Midbrain (tissue), 1 donor: ENCODE data around the gene NPM1.
"Not testable (repeated sequence)": the region's sequence is repeated elsewhere in the genome, so short reads cannot be mapped to it uniquely, and the experiment has no call there.

Source experiments
- DNase-seq: peaks from one replicate; lab custom pipeline; 2025; lab: John Stamatoyannopoulos, UW

The NPM1 gene

GRCh38 chr5:171413153-171413910 is 25.7 kb downstream of the NPM1 start:
- no peak for DNase-seq

DNA sequence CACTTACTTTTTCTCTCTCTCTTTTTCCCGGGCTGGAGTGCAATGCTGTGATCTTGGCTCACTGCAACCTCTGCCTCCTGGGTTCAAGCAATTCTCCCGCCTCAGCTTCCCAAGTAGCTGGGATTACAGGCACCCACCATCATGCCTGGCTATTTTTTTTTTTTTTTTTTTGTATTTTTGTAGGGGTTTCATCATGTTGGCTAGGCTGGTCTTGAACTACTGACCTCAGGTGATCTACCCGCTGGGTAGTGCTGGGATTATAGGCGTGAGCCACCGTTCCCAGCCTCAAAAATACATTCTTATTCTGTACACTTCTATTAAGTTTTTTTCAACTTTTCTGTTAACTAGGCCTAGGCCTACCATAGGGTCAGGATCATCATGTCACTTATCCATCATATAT is 26.3 kb downstream of the NPM1 start:
- not testable (repeated sequence) for DNase-seq

GRCh38 chr5:171415115-171415730 is 27.6 kb downstream of the NPM1 start:
- DNase-seq: no peak

DNA sequence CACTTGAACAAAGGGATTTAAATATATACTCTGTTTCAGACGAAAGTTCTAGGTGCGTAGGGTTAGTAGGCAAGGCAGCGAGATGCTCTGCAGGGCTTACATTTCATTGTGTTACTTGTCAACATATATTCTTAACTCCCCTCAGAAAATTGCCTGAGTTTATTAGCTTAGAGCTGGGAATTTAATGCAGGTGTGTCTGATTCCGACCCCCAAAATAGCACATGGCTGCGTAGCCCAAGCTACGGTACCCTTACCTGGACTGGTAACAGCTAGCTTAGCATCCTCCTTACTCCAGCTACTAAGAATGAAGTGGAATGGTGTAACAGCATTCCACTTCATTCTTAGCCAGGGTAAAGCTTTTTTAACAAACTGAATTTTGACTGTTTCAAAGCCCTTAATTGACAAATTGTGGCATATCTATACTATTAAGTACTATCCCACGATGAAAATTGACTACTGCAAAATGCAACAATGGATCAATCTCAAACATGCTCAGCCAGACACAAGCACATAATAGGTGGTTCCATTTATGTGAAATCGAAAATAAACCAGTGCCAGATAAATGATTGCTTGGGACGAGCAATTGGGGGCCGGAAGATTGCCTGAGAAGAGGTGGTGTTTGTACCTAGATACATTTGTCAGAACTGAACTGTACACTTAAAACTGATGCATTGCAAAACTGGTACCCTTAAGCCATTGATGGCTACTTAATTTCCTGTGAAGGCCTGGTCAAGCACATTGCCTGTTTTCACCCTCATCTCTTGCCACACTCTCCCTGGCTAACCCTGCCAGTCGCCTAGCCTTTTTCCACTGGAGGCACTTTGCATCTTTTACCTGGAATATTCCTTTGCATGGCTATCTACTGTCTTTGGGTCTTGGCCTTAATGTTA is 28.8 kb downstream of the NPM1 start:
- DNase-seq: no peak

GRCh38 chr5:171418316-171418981 is 30.8 kb downstream of the NPM1 start:
- DNase-seq: peak; percentile 69

- DNase-seq: no peak
Observed at GRCh38 chr5:171418982-171419687, 31.5 kb downstream of the NPM1 start, which contains the start of gene FGF18. FGF18 (plus strand) TSS chr5:171419647; CDS start chr5:171420200, 553 bp downstream.

DNA sequence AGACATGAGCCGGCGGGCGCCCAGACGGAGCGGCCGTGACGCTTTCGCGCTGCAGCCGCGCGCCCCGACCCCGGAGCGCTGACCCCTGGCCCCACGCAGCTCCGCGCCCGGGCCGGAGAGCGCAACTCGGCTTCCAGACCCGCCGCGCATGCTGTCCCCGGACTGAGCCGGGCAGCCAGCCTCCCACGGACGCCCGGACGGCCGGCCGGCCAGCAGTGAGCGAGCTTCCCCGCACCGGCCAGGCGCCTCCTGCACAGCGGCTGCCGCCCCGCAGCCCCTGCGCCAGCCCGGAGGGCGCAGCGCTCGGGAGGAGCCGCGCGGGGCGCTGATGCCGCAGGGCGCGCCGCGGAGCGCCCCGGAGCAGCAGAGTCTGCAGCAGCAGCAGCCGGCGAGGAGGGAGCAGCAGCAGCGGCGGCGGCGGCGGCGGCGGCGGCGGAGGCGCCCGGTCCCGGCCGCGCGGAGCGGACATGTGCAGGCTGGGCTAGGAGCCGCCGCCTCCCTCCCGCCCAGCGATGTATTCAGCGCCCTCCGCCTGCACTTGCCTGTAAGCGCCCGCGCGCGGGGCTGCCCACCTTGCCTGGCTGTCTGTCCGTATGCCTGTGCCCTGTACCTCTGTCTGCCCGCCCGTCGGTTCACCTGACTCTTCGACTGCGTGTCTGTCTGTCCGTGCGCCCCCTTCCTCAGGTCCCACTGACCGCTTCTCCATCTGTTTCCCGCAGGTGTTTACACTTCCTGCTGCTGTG is 32.2 kb downstream of the NPM1 start:
- no peak for DNase-seq

DNA sequence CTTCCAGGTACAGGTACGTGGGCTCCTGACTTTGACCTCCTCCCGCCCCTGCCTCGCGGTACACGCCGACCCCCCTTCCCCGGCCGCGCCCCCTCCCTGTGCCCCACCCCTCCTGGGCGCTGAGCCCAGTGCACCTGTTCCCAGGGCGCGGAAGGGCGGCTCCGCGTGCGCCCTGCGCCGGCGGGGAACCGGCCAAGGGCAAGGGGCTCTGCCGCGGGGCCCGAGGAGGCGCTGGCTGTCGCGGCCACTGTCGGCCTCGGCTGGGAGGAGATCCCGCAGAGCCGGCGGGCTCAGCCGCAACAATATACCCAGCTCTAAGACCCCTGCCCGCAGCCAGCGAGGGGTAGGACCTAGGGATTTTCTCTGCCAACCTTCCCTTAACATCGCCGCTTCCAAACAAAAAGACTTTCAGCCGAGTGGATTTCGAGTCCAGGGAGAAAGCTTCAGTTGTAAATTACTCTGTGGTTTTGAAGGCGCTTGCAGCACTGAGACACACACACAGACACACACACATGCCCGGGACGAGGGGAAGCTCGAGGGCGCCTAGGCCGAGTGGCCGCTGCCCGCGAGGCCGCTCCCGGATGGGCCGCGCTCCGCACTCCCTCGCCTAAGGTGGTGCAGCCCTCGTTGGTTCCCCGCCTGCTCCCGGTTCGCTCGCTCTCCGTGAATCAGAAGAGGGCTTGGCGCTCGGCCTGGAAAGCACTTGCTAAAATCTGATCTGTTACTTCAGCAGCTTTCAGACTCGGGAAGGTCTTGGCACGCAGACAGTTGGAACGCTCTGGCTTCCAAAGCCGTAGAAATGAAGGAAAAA is 33.0 kb downstream of the NPM1 start:
- DNase-seq: peak; percentile 7

DNA sequence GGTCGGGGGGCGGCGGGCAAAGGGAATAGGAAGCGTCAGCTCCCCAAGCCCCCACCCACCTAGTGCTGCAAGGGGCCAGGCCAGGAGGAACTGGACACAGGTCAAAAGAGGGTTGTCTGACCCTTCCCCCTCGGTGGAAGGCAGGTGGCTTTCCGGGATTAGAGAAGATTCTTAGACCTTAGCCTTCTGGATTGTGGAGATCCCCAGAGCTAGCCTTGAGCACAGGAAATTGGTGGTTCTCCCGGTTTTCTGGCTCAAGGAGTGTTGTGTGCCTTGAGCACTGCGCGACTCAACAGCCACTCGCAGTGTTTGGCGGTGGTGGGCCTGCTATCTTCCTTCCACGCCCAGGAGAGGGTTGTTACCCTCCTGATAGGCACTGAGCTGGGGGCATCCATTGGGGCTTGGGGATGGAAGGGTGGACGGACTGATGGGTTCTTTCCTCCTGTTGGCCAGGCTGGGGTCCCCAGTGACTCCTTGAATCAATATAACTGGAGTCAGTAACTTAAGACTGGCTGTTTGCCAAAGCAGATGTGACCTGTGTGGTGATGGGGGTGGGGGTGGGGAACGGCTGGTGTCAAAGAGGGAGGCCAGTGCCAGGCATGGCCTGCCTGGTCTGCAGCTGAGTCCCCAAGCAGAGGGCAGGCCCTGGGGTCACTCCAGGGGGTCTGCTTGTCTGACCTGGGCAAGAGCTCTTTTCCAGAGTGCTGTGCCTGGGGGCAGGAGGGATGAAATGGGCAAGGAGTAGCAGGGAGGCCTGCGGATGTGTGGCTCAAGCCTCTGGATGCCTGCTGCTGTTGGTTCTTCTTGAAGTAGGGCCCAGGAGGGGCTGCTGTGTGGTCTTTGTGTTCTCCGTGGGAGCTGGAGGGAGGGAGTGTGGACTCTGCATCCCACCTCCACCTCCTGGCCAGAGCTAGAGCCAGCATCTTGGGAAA is 33.9 kb downstream of the NPM1 start:
- no peak for DNase-seq

- DNase-seq: no peak
Observed at GRCh38 chr5:171422495-171422894, 34.8 kb downstream of the NPM1 start.

- DNase-seq: no peak
Observed at GRCh38 chr5:171422902-171423663, 35.4 kb downstream of the NPM1 start.

DNA sequence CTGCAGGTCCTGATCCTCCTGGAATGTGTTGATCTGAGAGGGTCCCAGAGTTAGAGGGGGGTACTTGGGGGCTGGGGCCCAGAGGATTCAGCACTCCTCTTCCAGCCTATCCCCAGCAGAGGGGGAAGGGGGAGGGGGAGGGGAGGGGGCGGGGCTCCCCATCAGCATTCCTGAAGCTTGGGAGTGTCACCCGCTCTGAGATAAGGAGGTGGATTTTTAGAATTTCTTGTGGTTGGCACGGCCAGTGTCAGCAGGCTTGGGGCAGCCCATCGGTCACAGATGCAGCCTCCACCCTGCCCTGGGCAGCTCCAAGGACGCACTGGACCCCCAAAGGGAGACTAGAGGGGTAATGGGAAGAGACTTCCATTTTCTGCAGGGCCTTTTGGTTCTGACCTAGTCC is 37.1 kb downstream of the NPM1 start:
- DNase-seq: no peak

- DNase-seq: no peak
Observed at GRCh38 chr5:171425596-171426244, 38.1 kb downstream of the NPM1 start.

DNA sequence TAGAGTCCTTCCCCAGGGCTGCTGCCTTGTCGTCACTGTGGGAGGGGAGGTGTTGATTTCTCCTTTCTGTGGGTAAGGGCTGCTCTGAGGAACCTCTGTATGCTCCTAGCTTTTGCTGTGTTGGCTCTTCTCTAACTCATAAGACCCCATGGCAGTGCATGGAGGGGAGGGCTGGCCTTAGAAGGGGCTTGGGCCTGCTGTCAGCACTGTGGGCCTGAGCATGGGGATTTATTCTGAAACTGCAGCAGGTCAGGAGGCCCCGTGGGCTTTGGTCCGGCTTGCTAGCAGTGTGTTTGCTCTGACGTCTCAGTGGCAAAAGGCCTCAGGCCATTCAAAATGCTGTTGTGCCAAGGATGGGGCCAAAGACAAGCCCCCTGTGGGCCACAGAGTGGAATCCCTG is 38.6 kb downstream of the NPM1 start:
- no peak for DNase-seq

DNA sequence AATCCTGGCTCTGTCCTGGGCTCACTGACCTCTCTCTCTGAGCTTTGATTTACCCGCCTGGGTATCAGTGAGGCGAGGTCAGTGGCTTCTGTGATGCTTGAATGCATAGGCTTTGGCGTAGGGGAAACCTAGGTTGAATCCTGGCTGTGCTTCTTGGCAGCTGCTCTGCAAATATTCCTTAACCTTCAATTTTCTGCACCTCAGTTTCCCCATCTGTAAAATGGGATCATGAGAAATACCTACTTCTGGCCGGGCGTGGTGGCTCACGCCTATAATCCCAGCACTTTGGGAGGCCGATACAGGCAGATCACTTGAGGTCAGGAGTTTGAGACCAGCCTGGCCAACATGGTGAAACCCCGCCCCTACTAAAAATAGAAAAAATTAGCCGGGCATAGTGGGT is 39.0 kb downstream of the NPM1 start:
- DNase-seq: no peak

- no peak for DNase-seq
Observed at GRCh38 chr5:171427318-171428167, 39.9 kb downstream of the NPM1 start.
